NOMO-1 treated with dmso at 0.1 percent for 144 hours (cell line): ENCODE measurements around the gene CEACAM1.
"Not testable (repeated sequence)": the region's sequence is repeated elsewhere in the genome, so short reads cannot be mapped to it uniquely, and the experiment has no call there.

Source experiments
- DNase-seq: peaks from one replicate; lab custom pipeline; 2025; ENCODE audit not compliant: unreplicated experiment; lab: John Stamatoyannopoulos, UW

Gene CEACAM1

DNA sequence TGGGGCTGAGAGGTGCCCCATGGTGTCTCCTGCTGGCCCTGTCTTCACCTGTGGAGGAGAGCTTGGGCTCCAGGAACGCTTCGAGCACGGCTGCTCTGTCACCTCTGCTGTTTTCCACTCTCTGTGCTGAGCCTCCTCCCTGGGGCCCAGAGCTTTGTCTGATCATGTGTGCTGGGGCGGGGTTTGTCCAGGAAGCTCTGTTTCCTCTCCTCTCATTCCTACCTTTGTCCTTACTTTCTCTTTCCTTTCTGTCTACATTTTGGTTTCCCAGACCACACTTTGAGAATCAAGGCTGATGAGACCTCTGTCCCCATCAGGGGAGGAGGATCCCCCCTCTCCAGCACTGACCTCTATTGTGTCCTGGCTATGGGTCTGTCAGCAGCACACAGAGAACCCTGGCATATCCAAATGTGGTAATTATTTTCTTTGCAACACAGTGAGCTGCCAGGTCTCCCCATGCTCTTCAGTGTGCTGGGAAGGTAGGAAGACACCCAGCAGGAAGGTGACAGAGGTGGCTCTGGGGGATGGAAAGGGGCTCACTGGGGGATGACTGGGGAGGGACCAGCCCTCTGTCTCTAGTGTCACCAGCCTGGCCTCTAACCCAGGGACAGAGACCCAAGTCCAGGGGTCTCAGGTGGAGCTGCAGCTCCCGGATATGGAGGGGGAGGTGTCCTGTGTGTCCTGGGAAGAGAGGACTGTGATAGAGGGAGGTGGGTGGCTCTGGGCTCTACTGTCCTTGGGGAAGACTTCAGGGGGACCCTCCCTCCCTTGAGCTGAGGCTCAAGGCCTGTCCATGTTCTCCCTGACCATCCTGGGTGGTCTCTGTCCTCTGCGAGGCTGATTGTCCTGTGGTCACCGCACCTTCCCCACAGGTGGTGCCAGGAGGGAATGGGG, at the start of gene CEACAM1:
TSS of gene CEACAM1 (minus strand) at position 128 of the 894 bp plus-strand sequence. CDS start at position 21, 107 bp downstream.
- DNase-seq, result no peak

DNA sequence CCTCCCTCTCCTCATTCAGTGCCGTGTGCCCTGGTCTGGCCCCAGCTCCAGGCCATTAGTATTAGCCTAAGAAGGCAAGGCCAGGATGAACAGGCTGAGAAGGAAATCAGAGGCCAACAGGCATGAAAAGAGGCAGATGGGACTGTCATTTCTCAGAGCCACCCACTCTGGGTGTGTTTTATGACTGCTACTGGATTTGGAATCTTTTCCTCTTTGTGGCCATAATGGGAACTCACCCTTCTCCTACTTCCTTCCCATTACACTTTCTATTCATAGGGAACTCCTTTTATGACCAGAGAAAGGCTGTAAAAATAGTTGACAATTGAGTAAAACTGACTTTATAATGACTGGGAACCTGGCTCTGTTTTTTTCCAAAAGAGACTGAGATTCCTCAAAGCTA, 48.7 kb upstream of the CEACAM1 start:
- no peak for DNase-seq

DNA sequence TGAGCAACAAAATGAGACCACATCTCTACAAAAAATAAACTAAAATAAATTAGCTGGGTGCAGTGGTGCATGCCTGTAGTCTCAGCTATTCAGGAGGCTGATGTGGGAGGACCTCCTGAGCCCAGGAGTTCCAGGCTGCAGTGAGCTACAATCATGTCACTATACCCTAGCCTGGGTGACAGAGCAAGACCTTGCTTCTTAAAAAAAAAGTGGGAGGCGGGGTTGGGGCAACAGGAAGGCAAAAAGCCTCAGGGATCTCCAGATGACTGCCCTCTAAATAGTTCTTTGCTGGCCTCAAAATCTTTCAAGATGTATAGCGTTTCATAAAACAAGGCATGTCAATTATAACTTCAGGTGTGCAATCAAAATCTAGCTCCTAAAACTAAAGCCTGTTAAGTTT, 48.0 kb upstream of the CEACAM1 start:
- no peak for DNase-seq

DNA sequence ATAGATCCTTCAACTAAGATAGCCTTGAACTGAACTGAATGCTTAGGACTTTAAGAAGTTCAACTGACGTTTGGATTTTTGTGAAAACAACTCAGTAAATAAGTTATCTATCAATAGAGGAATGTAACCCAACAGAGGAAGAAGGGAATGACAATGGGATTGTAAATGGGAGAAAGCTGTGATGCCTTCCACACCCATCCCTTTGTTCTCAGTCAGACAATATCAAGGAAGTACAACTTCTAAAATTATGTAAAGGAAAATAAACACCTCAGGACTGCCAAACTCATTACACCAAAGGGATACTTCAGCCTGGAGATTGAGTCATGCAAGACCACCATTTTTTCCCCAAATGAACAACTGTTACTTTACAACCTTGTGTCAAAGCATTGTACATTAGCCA, 45.4 kb upstream of the CEACAM1 start:
- DNase-seq, result no peak

DNA sequence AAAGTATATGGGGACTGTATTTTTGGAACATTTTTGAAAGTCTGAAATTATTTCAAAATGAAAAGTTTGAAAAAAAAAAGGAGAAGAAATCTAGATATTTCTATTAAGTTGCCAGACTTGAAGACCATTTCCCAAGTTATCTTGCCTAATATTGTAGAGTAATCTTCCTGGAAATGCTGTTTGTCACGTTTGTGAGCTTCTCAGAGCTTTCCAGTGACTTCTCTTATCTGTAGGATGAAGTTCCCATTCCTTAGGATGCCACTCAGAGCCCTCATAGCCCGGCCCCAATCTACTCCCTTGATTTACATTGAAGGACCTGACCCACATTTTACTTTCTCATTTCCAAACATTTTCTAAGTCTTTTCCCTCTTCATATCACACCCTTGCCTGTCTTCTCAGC, 42.8 kb upstream of the CEACAM1 start:
- DNase-seq, result no peak

DNA sequence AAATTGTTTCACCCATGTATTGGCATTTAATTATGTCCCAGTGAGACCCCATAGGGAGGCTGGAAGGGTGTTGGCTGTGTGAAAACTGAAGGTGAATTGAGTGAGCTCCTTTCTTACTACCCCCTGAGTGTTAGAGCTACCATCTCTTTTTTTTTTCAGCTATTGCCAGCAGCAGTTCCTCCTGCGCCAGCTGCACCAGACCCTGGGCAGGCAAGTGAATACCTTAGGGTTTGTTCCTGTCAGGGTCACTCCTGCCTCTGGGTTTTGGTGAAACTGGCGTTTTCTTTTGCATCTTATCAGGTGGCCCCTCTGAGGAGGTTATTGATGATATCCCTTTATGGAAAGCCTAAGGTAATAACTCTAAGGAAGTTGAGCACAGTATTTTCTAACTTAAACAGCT, 40.9 kb upstream of the CEACAM1 start:
- DNase-seq, result no peak

DNA sequence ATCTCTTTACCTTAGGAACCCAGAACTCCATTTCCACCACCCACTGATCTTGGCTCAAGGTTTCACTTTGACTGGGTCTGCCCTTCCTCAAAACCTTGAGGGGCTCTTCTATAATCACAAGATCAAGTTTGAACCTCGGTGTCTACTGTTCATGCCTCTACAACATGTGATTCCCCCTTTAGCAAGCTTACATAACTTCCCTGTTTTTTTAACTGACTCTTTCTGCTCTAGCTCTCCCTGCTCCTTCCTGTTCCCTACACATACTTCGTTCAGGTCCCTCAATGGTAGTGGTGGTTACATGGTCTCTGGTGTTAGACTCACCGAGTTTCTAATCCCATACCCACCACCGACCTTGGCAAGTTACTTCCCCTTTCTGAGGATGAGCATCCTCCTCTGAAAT, 39.7 kb upstream of the CEACAM1 start:
- DNase-seq, result peak; percentile 72

DNA sequence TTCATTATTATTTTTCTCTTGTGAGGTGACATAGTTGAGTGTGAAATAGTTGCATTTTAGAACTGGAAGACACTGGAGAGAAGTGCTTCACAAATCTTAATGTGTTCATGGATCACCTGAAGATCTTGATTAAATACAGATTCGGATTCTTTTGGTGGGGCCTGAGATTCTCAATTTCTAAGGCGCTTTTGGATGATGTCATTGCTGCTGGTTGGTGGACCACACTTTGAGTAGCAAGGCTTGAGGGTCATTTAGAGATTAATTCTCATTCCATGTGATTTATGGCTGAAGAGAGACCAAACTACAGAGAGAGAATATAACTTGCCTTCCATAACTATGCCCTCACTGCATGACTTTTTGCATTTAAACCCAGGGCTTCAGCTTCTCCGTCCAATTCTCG, 39.3 kb upstream of the CEACAM1 start:
- DNase-seq, result no peak

DNA sequence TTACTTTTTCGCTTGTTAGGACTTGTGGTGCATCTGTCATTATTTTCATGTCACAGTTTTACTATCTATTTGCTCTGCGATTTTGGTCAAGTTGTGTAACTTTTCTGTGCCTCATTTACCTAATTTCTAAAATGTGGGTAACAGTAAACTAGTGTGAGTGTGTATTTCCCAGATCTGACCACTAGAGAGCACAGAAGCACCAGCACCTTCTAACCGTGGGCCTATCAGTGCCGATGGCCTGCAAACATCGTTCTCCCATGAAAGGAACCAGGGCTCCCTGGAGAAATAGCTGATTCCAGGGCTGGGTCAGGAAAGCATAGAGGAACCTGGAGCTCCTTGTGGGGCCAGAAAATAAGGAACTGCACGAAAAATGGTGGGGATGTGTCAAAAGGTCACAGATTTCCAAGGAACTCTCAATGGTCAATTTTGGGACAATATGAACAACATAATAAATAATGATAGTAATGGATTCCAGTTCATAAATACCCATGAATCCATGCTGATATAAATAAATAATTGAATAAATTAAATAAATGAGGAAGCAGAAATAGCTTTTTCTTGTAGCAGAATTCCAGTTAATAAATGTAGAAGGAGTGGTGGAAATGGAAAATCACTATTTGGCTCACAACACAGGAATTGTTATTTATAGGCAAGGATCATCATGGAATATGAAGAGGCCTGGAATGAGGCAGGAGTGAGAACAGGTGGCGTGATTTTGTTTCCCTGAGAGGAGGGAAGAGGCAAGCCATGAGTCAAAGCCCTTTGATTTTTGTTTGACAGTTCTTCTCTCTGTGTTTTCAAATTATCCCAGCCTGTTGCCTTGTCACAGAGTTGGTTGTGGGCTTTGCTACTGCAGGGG, 35.3 kb upstream of the CEACAM1 start:
- DNase-seq, result peak; percentile 29

DNA sequence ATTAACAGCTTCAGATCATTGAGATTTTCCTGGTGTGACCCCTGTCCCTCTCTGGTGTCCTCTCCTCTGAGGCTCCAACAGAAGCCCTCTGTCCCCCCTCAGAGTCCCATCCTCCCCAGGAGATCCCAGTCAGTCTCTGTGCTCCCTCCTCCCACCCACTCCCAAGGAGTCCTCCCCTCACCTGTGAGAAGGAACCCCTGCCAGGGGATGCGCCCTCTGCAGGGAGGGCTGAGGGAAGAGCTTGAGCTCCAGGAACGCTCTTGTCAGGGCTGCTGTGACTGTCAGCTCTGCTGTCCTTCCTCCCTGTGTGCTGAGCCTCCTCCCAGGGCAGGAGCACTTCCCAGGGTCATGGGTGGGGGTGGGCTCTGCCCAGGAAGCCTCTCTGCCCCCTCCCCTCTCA, 33.2 kb upstream of the CEACAM1 start:
- no peak for DNase-seq

DNA sequence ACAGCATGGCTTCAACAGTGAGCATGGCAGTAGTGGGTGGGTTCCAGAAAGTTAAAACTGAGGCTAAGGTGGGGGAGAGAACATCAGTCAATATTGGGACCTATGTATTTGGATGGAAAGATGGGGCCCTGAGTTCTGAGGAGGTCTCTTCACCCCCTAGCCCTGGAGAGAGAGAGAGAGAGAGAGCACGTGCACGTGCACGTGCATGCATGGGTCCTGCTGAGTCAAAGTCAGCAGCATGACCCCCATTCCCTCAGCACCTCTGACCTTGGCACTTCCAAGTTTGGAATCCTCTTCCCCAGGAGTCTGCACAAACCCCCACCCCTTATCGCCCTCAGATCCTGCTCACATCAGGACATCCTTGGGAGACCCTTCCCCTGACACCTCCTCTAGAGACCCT, 32.5 kb upstream of the CEACAM1 start:
- DNase-seq, result no peak

DNA sequence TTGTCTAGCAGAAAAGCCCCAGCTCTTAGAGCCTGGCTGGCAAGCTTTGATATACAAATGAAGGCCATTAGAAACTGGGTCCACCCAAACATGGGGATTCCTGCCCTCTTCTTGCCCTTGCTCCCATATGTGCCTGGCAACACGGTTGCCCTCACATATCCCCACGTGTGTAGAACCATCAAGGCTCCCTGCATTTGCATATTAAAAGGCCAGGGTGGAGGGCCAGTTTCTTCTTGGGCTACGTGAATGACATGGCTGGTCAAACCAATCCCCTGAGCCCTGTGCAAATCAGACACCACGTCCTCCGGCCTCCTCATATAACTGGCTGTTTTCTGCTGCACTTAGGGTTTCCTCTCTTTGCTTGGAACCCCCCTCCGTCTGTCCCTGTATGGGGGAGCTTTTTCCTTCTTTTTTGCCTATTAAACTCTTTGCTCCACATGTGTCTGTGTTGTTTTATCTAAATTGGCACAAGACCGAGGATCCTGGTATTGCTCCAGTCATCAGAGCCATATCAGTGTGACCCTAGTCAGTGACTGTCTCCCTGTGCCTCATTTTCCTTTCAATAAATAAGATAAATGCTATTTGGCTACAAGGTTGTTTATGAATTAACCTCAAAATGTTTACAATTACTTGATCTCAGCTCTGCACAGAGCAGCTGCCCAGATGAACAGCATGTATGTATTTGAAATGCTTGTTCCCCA, 30.3 kb upstream of the CEACAM1 start:
- DNase-seq, result no peak

DNA sequence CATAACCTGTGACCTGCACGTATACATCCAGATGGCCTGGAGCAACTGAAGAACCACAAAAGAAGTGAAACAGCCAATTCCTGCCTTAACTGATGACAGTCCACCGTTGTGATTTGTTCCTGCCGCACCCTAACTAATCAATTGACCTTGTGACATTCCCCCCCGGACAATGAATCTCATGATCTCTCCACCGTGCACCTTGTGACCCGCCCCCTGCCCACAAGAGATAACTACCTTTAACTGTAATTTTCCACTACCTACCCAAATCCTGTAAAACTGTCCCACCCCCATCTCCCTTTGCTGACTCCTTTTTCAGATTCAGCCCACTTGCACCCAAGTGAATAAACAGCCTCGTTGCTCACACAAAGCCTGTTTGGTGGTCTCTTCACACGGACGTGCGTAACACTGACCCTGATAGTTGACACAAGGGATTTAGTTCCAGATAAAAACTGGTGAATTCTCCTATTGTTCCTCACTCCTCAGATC, 29.1 kb upstream of the CEACAM1 start:
- not testable (repeated sequence) for DNase-seq

DNA sequence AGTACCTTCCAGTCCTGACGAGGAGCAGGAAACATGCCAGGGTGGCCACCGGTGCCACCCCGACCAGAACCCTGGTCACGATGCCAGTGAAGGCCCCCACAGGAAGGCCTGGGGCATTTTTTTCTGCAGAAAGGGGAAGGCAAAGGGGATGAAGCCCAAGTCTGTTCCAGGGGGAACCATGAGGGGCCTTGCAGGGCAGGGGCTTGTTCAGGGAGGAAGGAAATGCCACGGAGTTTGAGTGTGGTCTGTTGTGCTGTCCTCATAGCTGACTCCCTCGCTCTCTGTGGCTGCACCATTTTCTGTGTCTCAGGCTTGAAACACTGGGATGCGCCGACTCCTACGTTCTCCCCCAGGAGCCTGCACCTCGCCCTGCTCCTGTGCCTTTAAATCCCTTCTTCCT, 27.5 kb upstream of the CEACAM1 start:
- DNase-seq, result no peak

DNA sequence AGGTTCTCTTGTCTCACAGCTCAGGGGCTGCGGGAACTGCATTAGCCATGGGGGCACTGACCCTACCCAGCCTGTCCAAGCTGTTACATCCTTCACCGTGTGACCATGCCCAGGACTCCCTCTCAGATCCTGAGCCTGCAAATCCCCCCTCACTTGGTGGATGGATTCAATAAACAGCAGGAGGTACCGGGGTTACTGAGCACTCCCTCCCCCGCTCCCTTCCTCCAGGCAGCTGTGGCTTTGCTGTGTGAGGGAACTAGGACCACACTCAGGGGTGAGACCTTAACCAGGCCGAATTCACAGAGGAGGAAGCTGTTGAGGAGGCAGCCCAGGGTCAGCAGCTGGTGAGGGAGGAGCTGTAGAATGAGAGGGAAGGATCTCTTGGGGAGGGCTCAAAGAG, 27.0 kb upstream of the CEACAM1 start:
- peak; percentile 18 for DNase-seq

DNA sequence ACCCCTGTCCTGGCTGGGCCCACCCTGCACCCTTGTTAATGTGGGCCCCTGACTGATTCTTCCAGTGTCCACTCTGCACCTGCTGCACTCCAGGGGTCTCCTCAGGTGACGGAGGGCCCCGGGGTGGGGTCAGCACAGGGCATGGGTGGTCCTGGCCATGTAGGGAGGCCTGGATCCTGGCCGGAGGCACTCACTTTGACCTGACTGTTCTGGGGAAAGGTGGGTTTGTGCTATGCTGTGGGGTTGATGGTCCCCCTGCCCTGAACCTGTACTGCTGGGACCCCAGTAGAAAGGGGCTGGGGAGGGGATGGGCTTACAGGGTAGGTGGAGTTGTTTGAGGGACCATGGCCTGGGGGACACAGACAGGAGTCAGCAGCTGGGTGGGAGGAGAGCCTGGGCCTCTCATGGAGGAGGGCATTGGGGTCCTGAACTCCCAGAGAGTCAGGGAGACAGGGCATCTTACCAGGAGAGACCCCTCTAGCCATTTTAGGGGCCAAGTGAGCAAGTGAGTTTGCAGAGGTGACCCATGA, 25.8 kb upstream of the CEACAM1 start:
- DNase-seq, result no peak

DNA sequence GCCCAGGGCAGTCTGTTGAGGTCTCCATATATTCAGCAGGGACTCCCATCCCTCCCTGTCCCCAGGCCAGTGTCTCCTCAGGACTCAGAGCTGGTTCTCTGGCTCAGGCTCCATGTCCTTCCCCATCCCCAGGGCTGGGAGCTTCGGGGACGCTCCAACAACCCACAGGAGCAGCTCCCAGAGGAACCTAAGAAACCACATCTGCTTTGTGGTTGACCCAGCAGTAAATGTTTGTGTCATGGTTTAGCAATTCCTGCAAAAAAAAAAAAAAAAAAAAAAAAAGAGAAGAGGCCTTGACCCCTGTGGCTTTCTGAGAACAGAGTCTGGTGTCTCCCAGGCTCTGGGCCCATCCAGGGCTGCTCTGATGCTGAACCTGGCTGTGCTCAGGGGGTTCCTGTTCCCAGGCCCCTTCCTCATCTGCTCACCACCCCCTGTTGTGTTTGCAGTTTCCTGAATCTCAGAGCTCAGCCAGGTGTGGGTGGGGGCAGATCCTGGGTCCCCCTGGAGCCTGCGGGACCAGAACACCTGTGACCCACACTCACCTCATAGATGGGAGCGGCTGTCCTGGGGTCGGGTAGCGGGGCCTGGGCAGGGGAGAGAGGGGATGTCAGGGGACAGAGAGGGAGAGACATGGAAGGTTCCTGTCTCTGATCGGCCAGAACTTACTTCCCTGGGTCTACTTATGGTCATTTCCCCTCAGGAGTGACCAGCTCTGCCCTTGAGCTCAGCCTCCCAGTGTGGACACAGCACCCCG, 25.2 kb upstream of the CEACAM1 start:
- peak; percentile 59 for DNase-seq

DNA sequence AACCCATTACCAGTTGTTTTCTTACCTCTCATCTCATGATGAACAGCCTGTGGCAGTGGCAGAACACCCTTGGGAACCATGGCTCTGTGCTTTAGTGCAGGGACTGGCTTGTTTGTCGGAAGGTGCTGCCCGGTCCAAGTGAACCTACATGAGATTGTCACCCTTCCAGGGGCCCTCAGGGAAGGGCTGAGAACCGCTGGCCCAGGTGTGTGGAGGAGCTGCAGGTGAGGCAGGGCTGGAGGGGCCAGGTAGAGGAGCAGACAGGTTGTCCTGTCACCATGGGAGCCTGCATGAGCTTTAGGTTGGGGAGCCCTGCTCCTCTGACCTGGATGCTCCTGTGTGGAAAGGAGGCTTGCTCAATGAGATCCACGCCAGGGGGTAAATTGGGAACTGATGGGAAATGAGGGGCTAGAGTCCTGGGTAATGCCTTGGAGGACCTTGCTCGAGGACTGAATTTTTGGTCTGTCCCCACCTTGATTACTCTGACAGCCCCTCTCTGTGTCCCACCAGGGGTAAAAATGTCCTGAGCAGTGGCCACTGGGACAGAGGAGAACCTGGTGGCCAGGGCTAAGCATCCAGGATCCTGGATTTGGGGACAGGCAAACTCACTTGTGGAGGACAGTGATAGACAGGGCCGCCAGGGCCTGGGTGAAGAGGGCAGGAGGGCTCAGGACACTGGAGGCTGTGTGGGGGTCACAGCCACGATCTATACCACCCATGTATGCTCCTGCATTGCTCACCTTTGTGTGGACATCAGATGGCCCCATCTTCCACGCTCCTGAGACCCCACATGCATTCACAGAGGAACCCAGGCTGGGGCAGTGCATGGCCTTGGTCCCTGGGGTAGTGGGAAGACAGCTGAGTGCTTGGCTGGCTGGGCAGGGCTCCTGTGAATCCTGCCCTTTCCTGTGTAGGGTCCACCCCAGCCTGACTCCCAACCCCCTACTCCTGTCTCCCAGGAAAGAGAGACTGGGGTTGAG, 24.1 kb upstream of the CEACAM1 start:
- DNase-seq, result no peak

DNA sequence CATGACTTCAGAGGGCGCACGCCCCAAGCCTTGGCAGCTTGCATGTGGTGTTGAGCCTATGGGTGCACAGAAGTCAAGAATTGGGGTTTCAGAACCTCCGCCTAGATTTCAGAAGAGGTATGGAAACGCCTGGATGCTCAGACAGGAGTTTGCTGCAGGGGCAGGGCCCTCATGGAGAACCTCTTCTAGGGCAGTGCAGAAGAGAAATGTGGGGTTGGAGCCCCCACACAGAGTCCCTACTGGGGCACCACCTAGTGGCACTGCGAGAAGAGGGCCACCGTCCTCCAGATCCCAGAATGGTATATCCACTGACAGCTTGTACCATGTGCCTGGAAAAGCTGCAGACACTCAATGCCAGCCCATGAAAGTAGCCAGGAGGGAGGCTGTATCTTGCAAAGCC, 22.2 kb upstream of the CEACAM1 start:
- not testable (repeated sequence) for DNase-seq
